HG03095 (cell line): ENCODE data around the gene CD300LB.
"Not testable (repeated sequence)": the region's sequence is repeated elsewhere in the genome, so short reads cannot be mapped to it uniquely, and the experiment has no call there.

ENCODE experiments used
- ATAC-seq: cut with Tn5 transposase; IDR thresholded peaks from one replicate; pipeline ENCODE4 v1.9.1; 2021; ENCODE audit warnings: moderate library complexity; ENCODE audit not compliant: unreplicated experiment

Gene CD300LB

GRCh38 chr17:74499992-74500391 is 31.3 kb downstream of the CD300LB start:
- ATAC-seq: no peak

GRCh38 chr17:74497471-74497870 is 33.8 kb downstream of the CD300LB start:
- no peak for ATAC-seq

GRCh38 chr17:74493331-74493833 is 37.9 kb downstream of the CD300LB start:
- ATAC-seq: no peak

- no peak for ATAC-seq
These were observed 39.6 kb downstream of the CD300LB start for GRCh38 chr17:74491626-74492025.

- no peak for ATAC-seq
These were observed 40.6 kb downstream of the CD300LB start for GRCh38 chr17:74490716-74491115.

GRCh38 chr17:74488276-74488675 is 43.0 kb downstream of the CD300LB start:
- not testable (repeated sequence) for ATAC-seq

GRCh38 chr17:74485841-74486240 is 45.4 kb downstream of the CD300LB start:
- no peak for ATAC-seq

GRCh38 chr17:74485022-74485743 is 46.1 kb downstream of the CD300LB start:
- no peak for ATAC-seq

- no peak for ATAC-seq
These were observed 47.2 kb downstream of the CD300LB start for GRCh38 chr17:74484066-74484465.

GRCh38 chr17:74481621-74482020 is 49.7 kb downstream of the CD300LB start:
- ATAC-seq: no peak

GRCh38 chr17:74480290-74480689 is 51.0 kb downstream of the CD300LB start:
- ATAC-seq: no peak

GRCh38 chr17:74478420-74479100 is 52.7 kb downstream of the CD300LB start:
- ATAC-seq: no peak

GRCh38 chr17:74477411-74477810 is 53.9 kb downstream of the CD300LB start:
- ATAC-seq: no peak

- no peak for ATAC-seq
These were observed 56.1 kb downstream of the CD300LB start for GRCh38 chr17:74475189-74475588.

GRCh38 chr17:74474043-74474792 is 57.1 kb downstream of the CD300LB start:
- no peak for ATAC-seq

- ATAC-seq: no peak
These were observed 58.0 kb downstream of the CD300LB start for GRCh38 chr17:74473294-74473693.

GRCh38 chr17:74472890-74473289 is 58.4 kb downstream of the CD300LB start:
- no peak for ATAC-seq

GRCh38 chr17:74471341-74471740 is 59.9 kb downstream of the CD300LB start:
- ATAC-seq: no peak
